ENCODE results near the gene MFSD1. TPM values are rescaled to one million over a fixed set of nuclear protein-coding genes. Genes with fewer than 3 reads are reported as not detected.

Gene MFSD1
- total and polyA plus RNA-seq, 9 of the 15 experiments (the other 6 are each of a cell fraction or from before 2014, with no cell fraction given) = 8.7 to 49.5 (median 28.6) TPM

GRCh38 chr3:158842976-158843375 is 41.1 kb downstream of the MFSD1 start:
- CTCF ChIA-PET (ENCODE audit: low intra/inter-chr PET ratio) = no interaction called here
- Histone ChIP-seq H3K4me3 (no peak overlapping the region), H3K27me3 (ENCODE audit: control insufficient read depth in 2 of 2, insufficient read depth in 2 of 2, low read length in 2 of 2) (peaks cover 7 to 22% of the 10 kb centered on the region in 2 experiments; a peak in 3 of 5 replicates), H3K79me2 (ENCODE audit: control insufficient read depth, insufficient read depth, low read length) (no peaks in the 10 kb centered on the region), H3K27ac (ENCODE audit: extremely low read depth, low read depth, low read length) (no peak overlapping the region), H2AFZ (ENCODE audit: low read depth, low read length) (no peak overlapping the region), H3K4me2 (ENCODE audit: insufficient read depth, low read length) (no peak overlapping the region), H3K4me1 (replicated peaks in 1 of 2; ENCODE audit: control insufficient read depth in 2 of 2, insufficient read depth in 2 of 2, low read length in 2 of 2) (peaks cover 0 to 4% of the 10 kb centered on the region in 2 experiments; a peak in 1 of 5 replicates), H3K9me1 (ENCODE audit: control insufficient read depth, insufficient read depth, low read length) (no peaks in the 10 kb centered on the region), H4K20me1 (replicated peaks; ENCODE audit: control insufficient read depth, insufficient read depth, low read length) (no peaks in the 10 kb centered on the region), H3K9me3 (replicated peaks; ENCODE audit: control insufficient read depth, insufficient read depth, low read depth, low read length) (no peaks in the 10 kb centered on the region), H3K9ac (ENCODE audit: insufficient read depth in 1 of 2, low read depth in 2 of 2, low read length in 2 of 2) (no peak overlapping the region), H3K36me3 (ENCODE audit: control insufficient read depth, insufficient read depth, low read length) (no peaks in the 10 kb centered on the region)
- FAIRE-seq (no peak), ATAC-seq (no peak), DNase-seq (ENCODE audit: extremely low read depth in 1 of 4, low spot score in 3 of 4) (no peak)
- POLR2A ChIA-PET = interaction anchor here (0.6 kb wide), 1 partner anchor 562 kb away, joined by 3 read pairs; no protein-coding TSS in a partner anchor
- no TSS peak for BruUV-seq (replicated peaks)
- TF ChIP-seq ETV1 (tag; conservative IDR thresholded peaks at IDR 0.05; ENCODE audit: low read depth) = no peak
- WGBS (ENCODE audit: insufficient coverage, low coverage, missing lambda C conversion rate) = 0% methylated on average over 3 of the region's 3 CpGs
- intact Hi-C loops (cut with micrococcal nuclease) = loop anchor here (10.0 kb wide), 1 partner anchor 1162 kb away; no protein-coding TSS in a partner anchor
- in situ Hi-C loops (cut with MboI) = loop anchor here (25.0 kb wide), 1 partner anchor 969 kb away; no protein-coding TSS in a partner anchor

- in situ Hi-C loops (cut with MboI) = loop anchor here (5.0 to 25.0 kb wide), 2 partner anchors 411 to 966 kb away; no protein-coding TSS in a partner anchor
- Histone ChIP-seq H3K27me3 (ENCODE audit: control insufficient read depth in 2 of 2, insufficient read depth in 2 of 2, low read length in 2 of 2) (peaks cover 4 to 22% of the 10 kb centered on the region in 2 experiments; a peak in 3 of 5 replicates), H3K9me3 (replicated peaks; ENCODE audit: control insufficient read depth, insufficient read depth, low read depth, low read length) (no peaks in the 10 kb centered on the region), H3K27ac (ENCODE audit: extremely low read depth, low read depth, low read length) (no peak overlapping the region), H3K4me2 (ENCODE audit: insufficient read depth, low read length) (no peak overlapping the region), H4K20me1 (replicated peaks; ENCODE audit: control insufficient read depth, insufficient read depth, low read length) (no peaks in the 10 kb centered on the region), H3K79me2 (ENCODE audit: control insufficient read depth, insufficient read depth, low read length) (no peaks in the 10 kb centered on the region), H3K9me1 (ENCODE audit: control insufficient read depth, insufficient read depth, low read length) (no peaks in the 10 kb centered on the region), H3K9ac (ENCODE audit: insufficient read depth in 1 of 2, low read depth in 2 of 2, low read length in 2 of 2) (no peak overlapping the region), H3K36me3 (ENCODE audit: control insufficient read depth, insufficient read depth, low read length) (no peaks in the 10 kb centered on the region), H3K4me1 (replicated peaks in 1 of 2; ENCODE audit: control insufficient read depth in 2 of 2, insufficient read depth in 2 of 2, low read length in 2 of 2) (no peaks in the 10 kb centered on the region), H3K4me3 (no peak overlapping the region), H2AFZ (ENCODE audit: low read depth, low read length) (no peak overlapping the region)
- ChIA-PET POLR2A (no interaction called here), CTCF (ENCODE audit: low intra/inter-chr PET ratio) (interaction anchor here (1.3 to 2.4 kb wide), 2 partner anchors 407 to 414 kb away, joined by 5 to 15 read pairs; no protein-coding TSS in a partner anchor)
- BruUV-seq (replicated peaks) = no TSS peak
- peak; percentile 64 to 70 (median 70) for DNase-seq (ENCODE audit: extremely low read depth in 1 of 4, low spot score in 3 of 4)
- peak; percentile 92 for FAIRE-seq
- 5% methylated on average over 5 of the region's 5 CpGs for WGBS (ENCODE audit: insufficient coverage, low coverage, missing lambda C conversion rate)
- ATAC-seq = peak; percentile 86
- intact Hi-C loops (cut with micrococcal nuclease) = loop anchor here (1.0 to 10.0 kb wide), 6 partner anchors 51 to 1159 kb away; no protein-coding TSS in a partner anchor
- no peak for TF ChIP-seq MAZ (CRISPR knock-in tag; conservative IDR thresholded peaks at IDR 0.05 in 1 of 2, IDR thresholded peaks at IDR 0.05 in 1 of 2)
- TF ChIP-seq ZNF165 (CRISPR knock-in tag; IDR thresholded peaks at IDR 0.05; ENCODE audit: borderline replicate concordance) = no peak
- TF ChIP-seq CTCF (IDR thresholded peaks at IDR 0.05 in 2 of 3, conservative IDR thresholded peaks at IDR 0.05 in 1 of 3; ENCODE audit: insufficient read depth in 2 of 3, low read depth in 1 of 3, low read length in 3 of 3) = peak; percentile 68 to 80 (median 69)
- no peak for TF ChIP-seq ZNF121 (CRISPR knock-in tag; conservative IDR thresholded peaks at IDR 0.05)
These were observed 44.0 kb downstream of the MFSD1 start for GRCh38 chr3:158845765-158846350.

Measured in K562 (cell line).